ENCODE results near the gene BOLA1. TPM values are rescaled to one million over a fixed set of nuclear protein-coding genes. Genes with fewer than 3 reads are reported as not detected.

Gene BOLA1
- total and polyA plus RNA-seq, 4 donors = 12.5 to 28.5 (median 15.5) TPM

DNA sequence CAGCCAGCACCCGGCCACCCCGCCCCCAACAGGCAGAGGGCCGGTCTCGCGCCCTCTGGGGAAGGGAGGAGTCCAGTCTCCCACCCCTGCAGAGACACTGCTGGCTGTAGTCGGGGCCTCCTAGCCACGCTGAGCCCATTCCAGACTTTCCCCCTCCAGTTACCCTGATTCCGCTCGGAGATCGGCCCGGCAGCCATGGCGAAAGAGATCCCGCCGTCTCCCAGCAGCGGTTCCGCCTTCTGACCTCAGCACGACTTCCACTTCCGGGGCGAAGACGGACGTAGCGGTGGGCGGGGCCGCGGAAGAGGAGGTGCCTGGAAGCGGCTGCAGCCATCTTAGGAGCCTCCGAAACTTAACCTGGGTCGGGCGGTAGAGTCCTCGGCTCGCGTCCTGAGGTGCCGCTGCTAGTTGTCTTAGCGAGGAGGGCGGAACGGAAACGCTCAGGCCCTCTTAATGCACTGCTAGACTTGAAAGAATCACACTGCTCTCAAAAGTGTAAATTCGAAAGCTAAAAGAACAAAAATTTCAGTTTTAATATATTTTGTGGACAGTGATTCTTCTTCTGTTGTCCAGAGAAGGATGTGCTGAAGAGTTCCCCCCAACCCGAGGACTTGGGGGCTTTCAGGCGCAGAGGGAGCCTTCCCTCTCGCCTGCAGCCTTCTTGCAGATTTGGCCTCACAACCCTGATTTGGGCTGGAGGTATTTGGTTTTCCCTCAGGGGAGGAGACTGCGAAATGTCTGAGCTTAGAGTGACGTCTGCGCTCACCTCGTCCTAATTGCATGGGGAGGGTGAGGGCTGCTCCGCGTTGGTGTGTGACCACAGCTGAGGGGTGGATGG is 28.4 kb downstream of the BOLA1 start, which contains the start of gene SF3B4:
TSS of gene SF3B4 (minus strand) at position 241 of the 838 bp plus-strand sequence. CDS start at position 197, 44 bp downstream.
- WGBS, 2 donors = 0% methylated on average over 47 of the region's 47 CpGs
- H3K36me3 ChIP-seq (ENCODE audit: control insufficient read depth in 4 of 4, insufficient read depth in 4 of 4, low read length in 4 of 4) = peaks cover 20 to 38% (median 30%) of the 10 kb centered on the region in 4 donors
- DNase-seq (peak; percentile 96 to 98 (median 97)), ATAC-seq (ENCODE audit: insufficient read depth, low FRiP score) (peak; percentile 98)
- TF ChIP-seq, protein P1, sequence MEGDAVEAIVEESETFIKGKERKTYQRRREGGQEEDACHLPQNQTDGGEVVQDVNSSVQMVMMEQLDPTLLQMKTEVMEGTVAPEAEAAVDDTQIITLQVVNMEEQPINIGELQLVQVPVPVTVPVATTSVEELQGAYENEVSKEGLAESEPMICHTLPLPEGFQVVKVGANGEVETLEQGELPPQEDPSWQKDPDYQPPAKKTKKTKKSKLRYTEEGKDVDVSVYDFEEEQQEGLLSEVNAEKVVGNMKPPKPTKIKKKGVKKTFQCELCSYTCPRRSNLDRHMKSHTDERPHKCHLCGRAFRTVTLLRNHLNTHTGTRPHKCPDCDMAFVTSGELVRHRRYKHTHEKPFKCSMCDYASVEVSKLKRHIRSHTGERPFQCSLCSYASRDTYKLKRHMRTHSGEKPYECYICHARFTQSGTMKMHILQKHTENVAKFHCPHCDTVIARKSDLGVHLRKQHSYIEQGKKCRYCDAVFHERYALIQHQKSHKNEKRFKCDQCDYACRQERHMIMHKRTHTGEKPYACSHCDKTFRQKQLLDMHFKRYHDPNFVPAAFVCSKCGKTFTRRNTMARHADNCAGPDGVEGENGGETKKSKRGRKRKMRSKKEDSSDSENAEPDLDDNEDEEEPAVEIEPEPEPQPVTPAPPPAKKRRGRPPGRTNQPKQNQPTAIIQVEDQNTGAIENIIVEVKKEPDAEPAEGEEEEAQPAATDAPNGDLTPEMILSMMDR (IDR thresholded peaks at IDR 0.05; ENCODE audit: control extremely low read depth, extremely low read depth) = no peak
- no peaks in the 10 kb centered on the region for H3K27me3 ChIP-seq (ENCODE audit: control insufficient read depth in 3 of 3, insufficient read depth in 3 of 3, low read length in 2 of 3)
- peak within 1 kb of the TSS; percentile 84 to 99 for H3K9ac ChIP-seq (ENCODE audit: insufficient read depth in 1 of 2, low read length in 2 of 2)
- H3K27ac ChIP-seq (ENCODE audit: low read depth in 1 of 2, low read length in 1 of 2) = peak within 1 kb of the TSS; percentile 94 to 98
- peak within 1 kb of the TSS; percentile 95 for H3K4me3 ChIP-seq
- H3K9me3 ChIP-seq (ENCODE audit: control insufficient read depth in 4 of 4, insufficient read depth in 3 of 4, low read length in 3 of 4) = no peaks in the 10 kb centered on the region
- H3K4me1 ChIP-seq (ENCODE audit: control insufficient read depth in 5 of 5, insufficient read depth in 5 of 5, low read length in 5 of 5) = peaks cover 7 to 25% (median 8%) of the 10 kb centered on the region in 5 donors

DNA sequence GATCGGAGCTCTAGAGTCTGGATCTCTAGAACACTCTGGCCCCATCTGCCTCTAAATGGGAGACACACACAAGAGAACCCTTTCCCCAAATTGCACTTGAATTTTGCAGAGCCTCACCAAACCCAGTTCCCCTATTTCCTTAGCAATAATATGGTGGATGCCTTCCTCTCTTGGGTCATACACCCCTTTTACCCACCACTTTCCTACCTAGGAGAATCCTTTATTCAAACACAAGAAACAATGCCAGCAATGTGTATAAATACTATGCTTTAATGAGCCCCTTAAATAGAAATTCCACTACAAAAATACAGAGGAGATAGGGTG is 29.0 kb downstream of the BOLA1 start:
- H3K27me3 ChIP-seq (ENCODE audit: control insufficient read depth in 3 of 3, insufficient read depth in 3 of 3, low read length in 2 of 3) = no peaks in the 10 kb centered on the region
- WGBS, 2 donors = 0 to 3% methylated on average over 1 of the region's 1 CpG
- peaks cover 7 to 25% (median 8%) of the 10 kb centered on the region in 5 donors for H3K4me1 ChIP-seq (ENCODE audit: control insufficient read depth in 5 of 5, insufficient read depth in 5 of 5, low read length in 5 of 5)
- H3K9me3 ChIP-seq (ENCODE audit: control insufficient read depth in 4 of 4, insufficient read depth in 3 of 4, low read length in 3 of 4) = no peaks in the 10 kb centered on the region
- no peak for ATAC-seq (ENCODE audit: insufficient read depth, low FRiP score)
- DNase-seq = no peak
- peak overlapping the region; percentile 95 for H3K4me3 ChIP-seq
- TF ChIP-seq, protein P1 (IDR thresholded peaks at IDR 0.05; ENCODE audit: control extremely low read depth, extremely low read depth) = no peak
- peak overlapping the region in 1 of 2 donors; percentile 99 for H3K9ac ChIP-seq (ENCODE audit: insufficient read depth in 1 of 2, low read length in 2 of 2)
- H3K27ac ChIP-seq (ENCODE audit: low read depth in 1 of 2, low read length in 1 of 2) = peak overlapping the region; percentile 94 to 98
- peaks cover 19 to 40% (median 28%) of the 10 kb centered on the region in 4 donors for H3K36me3 ChIP-seq (ENCODE audit: control insufficient read depth in 4 of 4, insufficient read depth in 4 of 4, low read length in 4 of 4)

DNA sequence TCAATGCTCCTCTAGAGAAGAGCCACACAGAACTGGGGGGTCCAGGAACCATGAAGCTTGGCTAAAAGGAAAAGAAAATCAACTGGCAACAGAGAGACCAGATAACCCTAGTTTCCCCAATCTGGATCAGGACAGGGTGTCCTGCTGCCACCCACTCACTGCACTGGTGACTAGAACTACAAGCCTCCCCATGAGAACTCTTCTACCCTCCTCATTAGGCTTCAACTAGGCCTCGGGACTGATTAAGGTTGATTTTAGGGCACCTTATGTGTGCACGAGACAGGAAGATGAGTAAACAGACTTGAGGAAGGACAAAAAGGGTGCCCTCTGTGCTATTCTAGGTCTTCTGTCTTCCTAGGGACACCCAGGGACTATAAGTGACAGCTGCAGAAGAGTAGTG is 30.5 kb downstream of the BOLA1 start:
- DNase-seq (no peak), ATAC-seq (ENCODE audit: insufficient read depth, low FRiP score) (no peak)
- peaks cover 8 to 36% (median 22%) of the 10 kb centered on the region in 4 donors for H3K36me3 ChIP-seq (ENCODE audit: control insufficient read depth in 4 of 4, insufficient read depth in 4 of 4, low read length in 4 of 4)
- H3K9me3 ChIP-seq (ENCODE audit: control insufficient read depth in 4 of 4, insufficient read depth in 3 of 4, low read length in 3 of 4) = no peaks in the 10 kb centered on the region
- H3K4me3 ChIP-seq = no peak overlapping the region
- H3K27me3 ChIP-seq (ENCODE audit: control insufficient read depth in 3 of 3, insufficient read depth in 3 of 3, low read length in 2 of 3) = no peaks in the 10 kb centered on the region
- TF ChIP-seq, protein P1 (IDR thresholded peaks at IDR 0.05; ENCODE audit: control extremely low read depth, extremely low read depth) = no peak
- 65 to 82% methylated on average over 2 of the region's 2 CpGs for WGBS, 2 donors
- H3K9ac ChIP-seq (ENCODE audit: insufficient read depth in 1 of 2, low read length in 2 of 2) = no peak overlapping the region
- peak overlapping the region in 1 of 2 donors; percentile 39 for H3K27ac ChIP-seq (ENCODE audit: low read depth in 1 of 2, low read length in 1 of 2)
- H3K4me1 ChIP-seq (ENCODE audit: control insufficient read depth in 5 of 5, insufficient read depth in 5 of 5, low read length in 5 of 5) = peaks cover 7 to 25% (median 8%) of the 10 kb centered on the region in 5 donors

Data from lung (tissue), 12 donors.